ENCODE results near the gene TRIO.
"Not testable (repeated sequence)": the region's sequence is repeated elsewhere in the genome, so short reads cannot be mapped to it uniquely, and the experiment has no call there.

Gene TRIO

GRCh38 chr5:14142827-14143545 lies at the start of gene TRIO:
TRIO (plus strand) TSS chr5:14143342; CDS start chr5:14143726, 384 bp downstream.
- DNase-seq, result peak; percentile 95

- not testable (repeated sequence) for DNase-seq
Measured at GRCh38 chr5:14097380-14097779, 45.8 kb upstream of the TRIO start.

- DNase-seq, result no peak
Measured at GRCh38 chr5:14097998-14098471, 45.1 kb upstream of the TRIO start.

- no peak for DNase-seq
Measured at GRCh38 chr5:14100281-14100680, 42.9 kb upstream of the TRIO start.

- no peak for DNase-seq
Measured at GRCh38 chr5:14101922-14102321, 41.2 kb upstream of the TRIO start.

GRCh38 chr5:14102666-14103065 lies 40.5 kb upstream of the TRIO start:
- DNase-seq, result no peak

GRCh38 chr5:14105718-14106410 lies 37.3 kb upstream of the TRIO start:
- DNase-seq, result no peak

- DNase-seq, result no peak
Measured at GRCh38 chr5:14107536-14107935, 35.6 kb upstream of the TRIO start.

GRCh38 chr5:14108170-14108996 lies 34.8 kb upstream of the TRIO start:
- DNase-seq, result peak; percentile 40

GRCh38 chr5:14109041-14109747 lies 33.9 kb upstream of the TRIO start:
- no peak for DNase-seq

GRCh38 chr5:14109771-14110170 lies 33.4 kb upstream of the TRIO start:
- DNase-seq, result no peak

GRCh38 chr5:14110196-14110595 lies 32.9 kb upstream of the TRIO start:
- DNase-seq, result no peak

- DNase-seq, result no peak
Measured at GRCh38 chr5:14110680-14111079, 32.5 kb upstream of the TRIO start.

- no peak for DNase-seq
Measured at GRCh38 chr5:14112998-14113652, 30.0 kb upstream of the TRIO start.

- no peak for DNase-seq
Measured at GRCh38 chr5:14114615-14115251, 28.4 kb upstream of the TRIO start.

GRCh38 chr5:14115323-14115895 lies 27.7 kb upstream of the TRIO start:
- no peak for DNase-seq

GRCh38 chr5:14118551-14119320 lies 24.4 kb upstream of the TRIO start:
- DNase-seq, result no peak

GRCh38 chr5:14120176-14120575 lies 23.0 kb upstream of the TRIO start:
- DNase-seq, result no peak

- DNase-seq, result no peak
Measured at GRCh38 chr5:14121552-14121951, 21.6 kb upstream of the TRIO start.

GRCh38 chr5:14122089-14122488 lies 21.1 kb upstream of the TRIO start:
- no peak for DNase-seq

GRCh38 chr5:14123551-14123950 lies 19.6 kb upstream of the TRIO start:
- DNase-seq, result no peak
